ENCODE results near the gene WDFY4. TPM values are rescaled to one million over a fixed set of nuclear protein-coding genes. Genes with fewer than 3 reads are reported as not detected.

The WDFY4 gene
- total and polyA plus RNA-seq, 2 of the 4 experiments (the other 2 are of a cell fraction) = not detected

GRCh38 chr10:48729222-48729621 is 44.5 kb downstream of the WDFY4 start:
- TF ChIP-seq CHD1 (IDR thresholded peaks at IDR 0.05; ENCODE audit: low read depth, low read length) (no peak), RCOR1 (IDR thresholded peaks at IDR 0.05; ENCODE audit: insufficient replicate concordance, low read length) (no peak), SMC3 (IDR thresholded peaks at IDR 0.05; ENCODE audit: low read depth, low read length) (no peak), POLR2A (IDR thresholded peaks at IDR 0.05; ENCODE audit: low read depth, low read length) (no peak), BHLHE40 (IDR thresholded peaks at IDR 0.05; ENCODE audit: low read depth, low read length) (no peak), RFX5 (IDR thresholded peaks at IDR 0.05; ENCODE audit: low read depth, low read length) (no peak), CEBPB (IDR thresholded peaks at IDR 0.05; ENCODE audit: low read depth, low read length) (no peak), FOS (IDR thresholded peaks at IDR 0.05; ENCODE audit: low read depth, low read length) (no peak), CTCF (conservative IDR thresholded peaks at IDR 0.05; ENCODE audit: low read depth, low read length) (no peak)
- CTCF ChIA-PET = no interaction called here
- ATAC-seq (ENCODE audit: low read depth) (no peak), DNase-seq (no peak)
- H4K5ac ChIP-seq (ENCODE audit: low read depth, low read length) = no peak overlapping the region
- no peak overlapping the region for H3K18ac ChIP-seq (ENCODE audit: low read depth, low read length)
- H3K9ac ChIP-seq (ENCODE audit: low read depth, low read length) = no peak overlapping the region
- no peak overlapping the region for H3K4me2 ChIP-seq (ENCODE audit: low read depth, low read length)
- no peak overlapping the region for H4K8ac ChIP-seq (ENCODE audit: low read depth in 2 of 2, low read length in 2 of 2)
- H2BK120ac ChIP-seq (ENCODE audit: low read depth, low read length) = no peak overlapping the region
- H3K4me3 ChIP-seq (ENCODE audit: insufficient read depth, low read depth, low read length) = no peak overlapping the region
- H2AK5ac ChIP-seq (ENCODE audit: low read depth, low read length) = no peak overlapping the region
- no peak overlapping the region for H2AK9ac ChIP-seq (replicated peaks; ENCODE audit: low read depth, low read length, poor library complexity)
- H3K9me3 ChIP-seq (ENCODE audit: control insufficient read depth, insufficient read depth, low read length) = no peaks in the 10 kb centered on the region
- no peak overlapping the region for H3K23ac ChIP-seq (ENCODE audit: low read depth, low read length)
- no peak overlapping the region for H3K14ac ChIP-seq (replicated peaks; ENCODE audit: low read depth, low read length)
- H3K36me3 ChIP-seq (ENCODE audit: control insufficient read depth, insufficient read depth, low read length) = no peaks in the 10 kb centered on the region
- dilution Hi-C loops (cut with HindIII; ENCODE audit: low sequenced_read_pairs, unreplicated experiment) = no loop called here
- no peaks in the 10 kb centered on the region for H3K9me1 ChIP-seq (ENCODE audit: insufficient read depth, low read length)
- POLR2A ChIA-PET (ENCODE audit: unreplicated experiment) = no interaction called here
- H4K20me1 ChIP-seq (ENCODE audit: insufficient read depth, low read length) = no peaks in the 10 kb centered on the region
- no peak overlapping the region for H3K56ac ChIP-seq (ENCODE audit: extremely low read depth, insufficient read depth, low read length)
- no peak overlapping the region for H2BK20ac ChIP-seq (ENCODE audit: low read depth, low read length)
- no peak overlapping the region for H3K4ac ChIP-seq (ENCODE audit: low read depth, low read length)
- H3K27ac ChIP-seq (ENCODE audit: insufficient read depth, low read length) = no peak overlapping the region
- H3K79me1 ChIP-seq (ENCODE audit: low read depth in 1 of 2, low read length in 2 of 2) = no peaks in the 10 kb centered on the region
- BruUV-seq (replicated peaks) = no TSS peak
- no peak overlapping the region for H4K91ac ChIP-seq (ENCODE audit: insufficient read depth, low read depth, low read length)
- H2BK5ac ChIP-seq (ENCODE audit: low read depth, low read length, poor library complexity, severe bottlenecking) = no peak overlapping the region
- intact Hi-C loops (cut with micrococcal nuclease) = no loop called here
- H2BK15ac ChIP-seq (ENCODE audit: low read depth, low read length) = no peak overlapping the region
- in situ Hi-C loops (cut with MboI; ENCODE audit: low sequenced_read_pairs) = no loop called here
- H3K27me3 ChIP-seq (ENCODE audit: control insufficient read depth, insufficient read depth, low read length) = peaks cover 7% of the 10 kb centered on the region
- 60% methylated on average over 1 of the region's 5 CpGs; no CpG with 5 or more reads in 1 of the 2 experiments for WGBS, 2 experiments (ENCODE audit: extremely low coverage in 2 of 2, insufficient read length in 1 of 2)
- H3K4me1 ChIP-seq (ENCODE audit: control insufficient read depth, insufficient read depth, low read length) = no peaks in the 10 kb centered on the region
- H2AFZ ChIP-seq (replicated peaks; ENCODE audit: low read length, poor library complexity) = no peak overlapping the region

All from IMR-90 (cell line).